AG09319 (cell line): ENCODE results near the gene TST.

ENCODE experiments used
- DNase-seq: peaks from one replicate; pipeline ENCODE4 v3.0.0-alpha.2; 2010; ENCODE audit warnings: low read depth; ENCODE audit errors: extremely low read depth
- CTCF ChIP-seq: IDR thresholded peaks from 2 replicates; pipeline ENCODE4 v1.5.1; 2011; ENCODE audit warnings: low read depth, mild to moderate bottlenecking, inconsistent platforms, low read length, moderate library complexity

Gene TST

GRCh38 chr22:37047006-37047405 lies 27.8 kb upstream of the TST start:
- DNase-seq = no peak
- no peak for TF ChIP-seq CTCF

- DNase-seq = no peak
- TF ChIP-seq CTCF = no peak
Observed at GRCh38 chr22:37046589-37046988, 27.3 kb upstream of the TST start.

GRCh38 chr22:37045958-37046357 lies 26.7 kb upstream of the TST start:
- peak; percentile 47 for TF ChIP-seq CTCF
- no peak for DNase-seq

- no peak for TF ChIP-seq CTCF
- DNase-seq = no peak
Observed at GRCh38 chr22:37044634-37045625, 25.7 kb upstream of the TST start.

- DNase-seq = no peak
- TF ChIP-seq CTCF = peak; percentile 24
Observed at GRCh38 chr22:37043828-37044538, 24.7 kb upstream of the TST start.

GRCh38 chr22:37043209-37043827 lies 24.1 kb upstream of the TST start:
- DNase-seq = no peak
- no peak for TF ChIP-seq CTCF
